ENCODE measurements around the gene SARNP. TPM values are rescaled to one million over a fixed set of nuclear protein-coding genes. Genes with fewer than 3 reads are reported as not detected.

SARNP gene
- total and polyA plus RNA-seq, 8 donors: 16.1 to 200 (median 87.1) TPM

- Histone ChIP-seq H3K27ac (no peak overlapping the region), H3K36me3 (no peaks in the 10 kb centered on the region), H3K27me3 (no peaks in the 10 kb centered on the region), H3K9me3 (peaks cover 4 to 16% (median 11%) of the 10 kb centered on the region in 4 donors), H3K4me3 (no peak overlapping the region), H3K4me1 (no peaks in the 10 kb centered on the region)
- TF ChIP-seq POLR2AphosphoS5 (IDR thresholded peaks at IDR 0.05) (no peak), CTCF (IDR thresholded peaks at IDR 0.05) (no peak), POLR2A (IDR thresholded peaks at IDR 0.05) (no peak), EP300 (IDR thresholded peaks at IDR 0.05) (no peak)
- intact Hi-C loops (cut with DNase I; ENCODE audit: low total_unique reads): loop anchor here (10.0 kb wide), 1 partner anchor 87 kb away; no protein-coding TSS in a partner anchor
- DNase-seq: no peak
Measured at GRCh38 chr12:55862286-55862685, 44.8 kb upstream of the SARNP start.

GRCh38 chr12:55861871-55862270, 44.3 kb upstream of the SARNP start:
- peaks cover 4 to 16% (median 11%) of the 10 kb centered on the region in 4 donors for H3K9me3 ChIP-seq
- intact Hi-C loops (cut with DNase I; ENCODE audit: low total_unique reads): loop anchor here (10.0 kb wide), 1 partner anchor 87 kb away; no protein-coding TSS in a partner anchor
- H3K27ac ChIP-seq: no peak overlapping the region
- TF ChIP-seq CTCF (IDR thresholded peaks at IDR 0.05): no peak
- no peak for TF ChIP-seq POLR2AphosphoS5 (IDR thresholded peaks at IDR 0.05)
- no peak for TF ChIP-seq POLR2A (IDR thresholded peaks at IDR 0.05)
- no peak for TF ChIP-seq EP300 (IDR thresholded peaks at IDR 0.05)
- H3K36me3 ChIP-seq: no peaks in the 10 kb centered on the region
- DNase-seq: no peak
- no peaks in the 10 kb centered on the region for H3K4me1 ChIP-seq
- H3K4me3 ChIP-seq: no peak overlapping the region
- 48 to 84% (median 66%) methylated on average over 3 of the region's 3 CpGs for WGBS, 5 donors
- no peaks in the 10 kb centered on the region for H3K27me3 ChIP-seq

- no peaks in the 10 kb centered on the region for H3K4me1 ChIP-seq
- H3K27me3 ChIP-seq: no peaks in the 10 kb centered on the region
- H3K4me3 ChIP-seq: no peak overlapping the region
- no peak overlapping the region for H3K27ac ChIP-seq
- 90 to 94% (median 91%) methylated on average over 8 of the region's 8 CpGs for WGBS, 5 donors
- no peak for DNase-seq
- H3K9me3 ChIP-seq: peaks cover 4 to 16% (median 11%) of the 10 kb centered on the region in 4 donors
- no peaks in the 10 kb centered on the region for H3K36me3 ChIP-seq
- intact Hi-C loops (cut with DNase I; ENCODE audit: low total_unique reads): loop anchor here (10.0 kb wide), 1 partner anchor 87 kb away; no protein-coding TSS in a partner anchor
- TF ChIP-seq POLR2AphosphoS5 (IDR thresholded peaks at IDR 0.05) (no peak), CTCF (IDR thresholded peaks at IDR 0.05) (no peak), EP300 (IDR thresholded peaks at IDR 0.05) (no peak), POLR2A (IDR thresholded peaks at IDR 0.05) (no peak)
Measured at GRCh38 chr12:55861396-55861795, 43.9 kb upstream of the SARNP start.

- Histone ChIP-seq H3K4me1 (peaks cover 0 to 5% (median 2%) of the 10 kb centered on the region in 4 donors), H3K36me3 (no peaks in the 10 kb centered on the region), H3K27ac (no peak overlapping the region), H3K9me3 (no peaks in the 10 kb centered on the region), H3K27me3 (peaks cover 0 to 19% (median 0%) of the 10 kb centered on the region in 3 donors), H3K4me3 (no peak overlapping the region)
- TF ChIP-seq POLR2AphosphoS5 (IDR thresholded peaks at IDR 0.05) (no peak), CTCF (IDR thresholded peaks at IDR 0.05) (no peak)
- intact Hi-C loops (cut with DNase I; ENCODE audit: low total_unique reads): no loop called here
- WGBS, 5 donors: 26 to 44% (median 37%) methylated on average over 1 of the region's 1 CpG
- DNase-seq: no peak
Measured at GRCh38 chr12:55852740-55853139, 35.2 kb upstream of the SARNP start.

Measured in stomach (tissue), 9 donors.